WTC11 (cell line): ENCODE results near the gene USB1.

Experiments
- ATF3 ChIP-seq: sonication (generic); formaldehyde crosslinking; conservative IDR thresholded peaks from 2 replicates; pipeline ENCODE4 v1.8.1; 2022; ENCODE audit warnings: mild to moderate bottlenecking, missing genetic modification reagents
- CTCF ChIP-seq: fragments of 200-600 bp; IDR thresholded peaks from 2 replicates; pipeline ENCODE4 v1.8.0; 2022; ENCODE audit warnings: antibody characterized with exemption
- ESRRA ChIP-seq: sonication (generic); formaldehyde crosslinking; IDR thresholded peaks from 2 replicates; pipeline ENCODE4 v1.8.1; 2022; ENCODE audit warnings: mild to moderate bottlenecking, missing genetic modification reagents, borderline replicate concordance
- MLX ChIP-seq: sonication (generic); formaldehyde crosslinking; IDR thresholded peaks from 2 replicates; pipeline ENCODE4 v1.8.1; 2023; ENCODE audit warnings: mild to moderate bottlenecking, missing genetic modification reagents, moderate library complexity
- NFE2L1 ChIP-seq: sonication (generic); formaldehyde crosslinking; IDR thresholded peaks from 2 replicates; pipeline ENCODE4 v1.8.1; 2023; ENCODE audit warnings: missing genetic modification reagents
- NR3C1 ChIP-seq: sonication (generic); formaldehyde crosslinking; conservative IDR thresholded peaks from 2 replicates; pipeline ENCODE4 v1.8.1; 2023; ENCODE audit warnings: low read depth, mild to moderate bottlenecking, missing genetic modification reagents
- SP1 ChIP-seq: sonication (generic); formaldehyde crosslinking; conservative IDR thresholded peaks from 2 replicates; pipeline ENCODE4 v1.8.1; 2022; ENCODE audit warnings: missing genetic modification reagents
- TCF7 ChIP-seq: sonication (generic); formaldehyde crosslinking; IDR thresholded peaks from 2 replicates; pipeline ENCODE4 v1.8.0; 2022; ENCODE audit warnings: mild to moderate bottlenecking, low read depth, missing genetic modification reagents, moderate library complexity
- USF1 ChIP-seq: sonication (generic); formaldehyde crosslinking; IDR thresholded peaks from 2 replicates; pipeline ENCODE4 v1.8.0; 2022; ENCODE audit warnings: mild to moderate bottlenecking, missing genetic modification reagents
- USF2 ChIP-seq: sonication (generic); formaldehyde crosslinking; IDR thresholded peaks from 2 replicates; pipeline ENCODE4 v1.8.1; 2023; ENCODE audit warnings: mild to moderate bottlenecking, missing genetic modification reagents, moderate library complexity
- ZBTB43 ChIP-seq: sonication (generic); formaldehyde crosslinking; IDR thresholded peaks from 2 replicates; pipeline ENCODE4 v1.8.1; 2023; ENCODE audit warnings: mild to moderate bottlenecking, missing genetic modification reagents
- ZNF263 ChIP-seq: sonication (generic); formaldehyde crosslinking; IDR thresholded peaks from 2 replicates; pipeline ENCODE4 v1.8.1; 2022; ENCODE audit warnings: low read depth, mild to moderate bottlenecking, moderate library complexity, missing genetic modification reagents

- TF ChIP-seq CTCF (no peak), SP1 (CRISPR knock-in tag) (no peak), MLX (CRISPR knock-in tag) (no peak), USF1 (no peak), TCF7 (CRISPR knock-in tag) (no peak), ESRRA (no peak), NFE2L1 (no peak), ZBTB43 (CRISPR knock-in tag) (no peak), USF2 (CRISPR knock-in tag) (no peak), NR3C1 (CRISPR knock-in tag) (no peak), ZNF263 (no peak), ATF3 (CRISPR knock-in tag) (no peak)
Observed at GRCh38 chr16:58034774-58035173, 33.6 kb downstream of the USB1 start.
